Activated naive CD4-positive, alpha-beta T cell treated with Interleukin-2 at 50 U/mL for 16 hours (primary cell): ENCODE results near the gene NPAS1.

Source experiments
- DNase-seq: peaks from one replicate; pipeline ENCODE4 v3.0.0-alpha.2; 2020

Gene NPAS1

GRCh38 chr19:47021536-47022139, 2.0 kb downstream of the NPAS1 start:
- no peak for DNase-seq

DNA sequence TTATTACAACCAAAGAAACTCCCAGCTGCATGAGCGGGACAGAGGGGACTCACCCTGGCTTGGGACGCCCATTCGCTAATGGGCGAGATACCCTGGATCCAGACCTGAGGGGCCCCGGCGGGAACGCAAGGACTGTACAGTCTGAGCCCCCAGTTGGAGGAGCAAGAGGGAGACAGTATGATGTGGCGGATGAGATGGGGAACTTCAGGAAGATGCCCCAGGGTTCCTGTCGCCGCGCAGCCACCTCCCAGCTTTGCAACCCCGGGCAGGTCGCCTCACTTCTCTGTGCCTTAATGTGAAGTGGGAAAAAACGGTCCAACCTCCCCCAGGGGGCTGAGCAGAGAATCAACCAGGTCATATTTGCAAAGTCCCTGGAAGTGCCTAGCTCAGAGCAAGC, 2.5 kb downstream of the NPAS1 start:
- DNase-seq = no peak

- no peak for DNase-seq
Measured at GRCh38 chr19:47022541-47023447, 3.2 kb downstream of the NPAS1 start.

- DNase-seq = no peak
Measured at GRCh38 chr19:47023448-47023794, 3.8 kb downstream of the NPAS1 start.

GRCh38 chr19:47024502-47024901, 4.9 kb downstream of the NPAS1 start:
- no peak for DNase-seq

DNA sequence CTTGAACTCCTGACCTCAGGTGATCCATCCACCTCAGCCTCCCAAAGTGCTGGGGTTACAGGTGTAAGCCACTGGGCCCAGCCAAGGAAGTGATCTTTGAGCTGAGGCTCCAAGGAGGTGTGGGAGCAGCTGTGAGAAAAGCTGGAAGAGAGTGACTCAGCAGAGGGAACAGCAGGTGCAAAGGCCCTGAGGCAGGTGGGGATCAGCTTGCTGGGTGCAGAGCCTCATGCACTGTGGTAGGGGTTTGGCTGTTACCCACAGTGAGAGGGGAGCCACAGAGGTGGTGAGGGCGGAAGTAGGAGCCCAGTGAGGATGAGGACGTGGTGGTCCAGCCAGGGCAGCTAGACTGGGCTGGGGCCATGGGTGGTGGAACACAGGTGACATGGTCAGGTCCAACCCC, 6.5 kb downstream of the NPAS1 start:
- DNase-seq = no peak

DNA sequence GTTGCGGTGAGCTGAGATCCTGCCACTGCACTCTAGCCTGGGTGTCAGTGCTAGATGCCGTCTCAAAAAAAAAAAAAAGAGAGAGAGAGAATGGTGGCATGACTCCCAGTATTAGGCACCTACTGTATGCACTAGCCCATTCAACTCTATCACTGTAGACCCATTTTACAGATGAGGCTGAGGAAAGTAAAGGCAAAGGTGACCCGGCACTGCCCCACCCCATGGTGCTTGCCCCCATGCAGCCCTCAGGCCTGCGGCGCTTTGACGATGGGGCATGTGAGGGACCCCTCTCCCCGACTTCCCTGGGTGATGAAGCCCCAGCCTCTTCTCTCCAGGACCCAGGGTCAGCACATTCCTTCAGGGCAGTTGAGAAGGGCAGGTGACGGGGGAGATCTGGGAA, 7.3 kb downstream of the NPAS1 start:
- no peak for DNase-seq

- DNase-seq = no peak
Measured at GRCh38 chr19:47027586-47028088, 8.0 kb downstream of the NPAS1 start.

- DNase-seq = no peak
Measured at GRCh38 chr19:47028195-47028601, 8.6 kb downstream of the NPAS1 start.

- peak; percentile 70 for DNase-seq
Measured at GRCh38 chr19:47032171-47032811, 12.7 kb downstream of the NPAS1 start.

- peak; percentile 98 for DNase-seq
Measured at GRCh38 chr19:47035127-47036096, 15.8 kb downstream of the NPAS1 start.

DNA sequence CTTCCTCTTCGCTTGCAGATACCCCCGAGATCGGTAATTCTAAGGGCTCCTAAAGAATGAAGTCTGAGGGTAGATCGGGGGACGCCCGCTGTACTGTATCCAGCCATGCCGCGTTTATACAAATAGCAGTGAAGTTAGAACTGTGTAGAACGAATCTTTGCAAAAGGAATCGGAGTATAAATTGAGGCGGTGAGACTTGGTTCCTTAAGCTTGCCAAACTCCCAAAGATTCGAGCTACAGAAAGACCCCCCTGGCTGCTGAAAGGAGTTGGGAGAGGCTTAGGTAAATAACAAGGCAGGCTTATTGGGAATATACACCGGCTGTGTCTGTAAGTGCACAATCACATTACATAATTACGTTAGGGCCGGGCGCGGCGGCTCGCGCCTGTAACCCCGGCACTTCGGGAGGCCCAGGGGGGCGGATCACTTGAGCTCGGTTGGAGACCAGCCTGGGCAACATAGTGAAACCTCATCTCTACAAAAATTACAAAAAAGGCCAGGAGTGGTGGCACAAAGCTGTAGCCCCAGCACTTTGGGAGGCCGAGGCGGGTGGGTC, 16.5 kb downstream of the NPAS1 start:
- DNase-seq = no peak

- no peak for DNase-seq
Measured at GRCh38 chr19:47037766-47038165, 18.1 kb downstream of the NPAS1 start.

DNA sequence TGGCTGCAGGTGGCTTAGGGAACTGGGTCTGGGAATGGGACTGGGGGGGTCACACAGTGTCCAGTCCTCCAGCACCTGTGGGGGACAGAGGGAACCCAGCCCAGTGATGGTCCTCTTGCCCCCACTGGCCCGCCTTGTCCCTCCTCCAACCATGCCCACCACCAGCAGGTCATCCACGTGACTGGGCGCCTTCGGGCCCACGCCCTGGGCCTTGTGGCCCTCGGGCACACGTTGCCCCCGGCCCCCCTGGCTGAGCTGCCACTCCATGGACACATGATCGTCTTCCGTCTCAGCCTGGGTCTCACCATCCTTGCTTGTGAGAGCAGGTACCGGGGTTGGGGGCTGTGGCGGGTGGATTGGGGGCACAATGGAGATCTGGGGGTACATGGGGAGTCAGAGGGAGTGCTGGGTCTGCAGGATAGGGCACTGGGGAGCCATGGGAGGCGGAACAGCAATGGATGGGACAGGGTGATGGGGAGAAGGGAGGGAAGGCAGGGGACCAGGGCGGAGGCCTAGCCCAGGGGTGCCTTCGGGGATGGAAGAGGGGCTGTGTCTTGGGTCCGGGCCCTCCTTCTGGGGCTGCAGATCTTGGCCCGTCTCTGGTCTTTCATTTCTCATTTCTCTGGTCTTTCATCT, 19.7 kb downstream of the NPAS1 start:
- no peak for DNase-seq

GRCh38 chr19:47040869-47041268, 21.2 kb downstream of the NPAS1 start:
- DNase-seq = no peak

- no peak for DNase-seq
Measured at GRCh38 chr19:47044946-47045866, 25.6 kb downstream of the NPAS1 start.

GRCh38 chr19:47045867-47046470, 26.3 kb downstream of the NPAS1 start:
- DNase-seq = no peak

GRCh38 chr19:47047272-47047762, 27.7 kb downstream of the NPAS1 start:
- no peak for DNase-seq

GRCh38 chr19:47047763-47048405, 28.2 kb downstream of the NPAS1 start:
- DNase-seq = peak; percentile 71
